ENCODE data around the gene ENTPD2.
A peak's percentile ranks its signal among the peaks of the same experiment; 100 is the strongest.
"Not testable (repeated sequence)": the region's sequence is repeated elsewhere in the genome, so short reads cannot be mapped to it uniquely, and the experiment has no call there.

ENTPD2 gene

GRCh38 chr9:137063311-137064026 is 9.6 kb upstream of the ENTPD2 start:
- no peak for DNase-seq

- not testable (repeated sequence) for DNase-seq
These were observed 8.9 kb upstream of the ENTPD2 start for GRCh38 chr9:137062798-137063197.

GRCh38 chr9:137062384-137062783 is 8.5 kb upstream of the ENTPD2 start:
- no peak for DNase-seq

- DNase-seq = no peak
These were observed 4.8 kb upstream of the ENTPD2 start for GRCh38 chr9:137058521-137059234.

GRCh38 chr9:137057545-137057944 is 3.7 kb upstream of the ENTPD2 start:
- no peak for DNase-seq

- DNase-seq = no peak
These were observed 3.0 kb upstream of the ENTPD2 start for GRCh38 chr9:137056739-137057415.

GRCh38 chr9:137055385-137056364 is 1.8 kb upstream of the ENTPD2 start:
- no peak for DNase-seq

GRCh38 chr9:137054932-137055384 is 1.1 kb upstream of the ENTPD2 start:
- DNase-seq = no peak

GRCh38 chr9:137052998-137053943 is 590 bp downstream of the ENTPD2 start:
- no peak for DNase-seq

- DNase-seq = no peak
These were observed 1.6 kb downstream of the ENTPD2 start for GRCh38 chr9:137052293-137052692.

GRCh38 chr9:137051145-137051724 is 2.6 kb downstream of the ENTPD2 start:
- DNase-seq = no peak

- DNase-seq = no peak
These were observed 3.3 kb downstream of the ENTPD2 start for GRCh38 chr9:137050570-137050969.

GRCh38 chr9:137049544-137050449 is 4.1 kb downstream of the ENTPD2 start:
- DNase-seq = peak; percentile 38

GRCh38 chr9:137048655-137049543 is 5.0 kb downstream of the ENTPD2 start:
- no peak for DNase-seq

GRCh38 chr9:137046088-137046787 is 7.6 kb downstream of the ENTPD2 start, which contains the start of gene NPDC1:
TSS of gene NPDC1 (minus strand) at chr9:137046177. CDS start at chr9:137045989, 188 bp downstream.
- peak; percentile 63 for DNase-seq

GRCh38 chr9:137045294-137046087 is 8.4 kb downstream of the ENTPD2 start:
- DNase-seq = no peak
